Sigmoid colon (tissue), 7 donors: ENCODE measurements around the gene FBLN7. TPM values are rescaled to one million over a fixed set of nuclear protein-coding genes. Genes with fewer than 3 reads are reported as not detected.
A peak's percentile ranks its signal among the peaks of the same experiment; 100 is the strongest.

Experiments
- DNase-seq: peaks from one replicate; pipeline ENCODE4 v3.0.0-alpha.2; 2019
- H3K27ac ChIP-seq, 4 donors: fragments of 200-600 bp; sonication (generic); one replicate each; pipeline ENCODE4 v1.5.1; 2016 to 2019; ENCODE audit warnings: mild to moderate bottlenecking in 1 of 4
- H3K27me3 ChIP-seq, 3 donors: fragments of 200-600 bp; sonication (generic); one replicate each; pipeline ENCODE4 v1.5.1; 2019; ENCODE audit warnings: mild to moderate bottlenecking in 1 of 3
- H3K36me3 ChIP-seq, 4 donors: fragments of 200-600 bp; sonication (generic); one replicate each; pipeline ENCODE4 v1.5.1; 2016 to 2019
- H3K4me1 ChIP-seq, 4 donors: fragments of 200-600 bp; sonication (generic); one replicate each; pipeline ENCODE4 v1.5.1; 2017 to 2019
- H3K4me3 ChIP-seq, 4 donors: fragments of 200-600 bp; sonication (generic); one replicate each; pipeline ENCODE4 v1.5.1; 2017 to 2019; ENCODE audit warnings: mild to moderate bottlenecking in 2 of 4, moderate library complexity in 1 of 4
- H3K9me3 ChIP-seq, 4 donors: fragments of 200-600 bp in 3 of 4; sonication (generic) in 3 of 4; one replicate each; pipeline versions ENCODE4 v1.5.1 to v1.6.1; 2013 to 2019
- CTCF ChIP-seq, 4 experiments: fragments of 450-650 bp in 3 of 4; fragments of 200-600 bp in 1 of 4; IDR thresholded peaks; one replicate each; pipeline ENCODE4 v1.5.1; 2016 to 2019; ENCODE audit warnings: antibody characterized with exemption in 4 of 4, mild to moderate bottlenecking in 3 of 4, moderate library complexity in 2 of 4
- EP300 ChIP-seq, 4 donors: sonication (generic); formaldehyde crosslinking; IDR thresholded peaks; one replicate each; pipeline ENCODE4 v1.6.1; 2017; ENCODE audit warnings: antibody characterized with exemption in 4 of 4
- POLR2A ChIP-seq, 2 donors: fragments of 450-650 bp; IDR thresholded peaks; one replicate each; pipeline ENCODE4 v1.6.1; 2016; ENCODE audit warnings: antibody characterized with exemption in 2 of 2, mild to moderate bottlenecking in 2 of 2, moderate library complexity in 2 of 2
- POLR2AphosphoS5 ChIP-seq, 4 donors: sonication (generic); formaldehyde crosslinking; IDR thresholded peaks; one replicate each; pipeline ENCODE4 v1.6.1; 2017; ENCODE audit warnings: antibody characterized with exemption in 4 of 4
- WGBS, 2 donors: extraction: QIAGEN DNeasy Blood & Tissue Kit; methylation state at CpG; one replicate each; pipeline ENCODE4 v1.1.7; 2013; 5-methylcytosine and 5-hydroxymethylcytosine counted together
- intact Hi-C: fragments of 100-400 bp; cut with DNase I; formaldehyde crosslinking; loops from one replicate; pipeline ENCODE4 v1.15.1; 2023
- polyA plus RNA-seq, 3 donors: library from polyadenylated mRNA; stranded (reverse); fragments of 200-250 nt; gene quantifications; one replicate each; pipeline ENCODE4 v1.2.3, GENCODE V29; 2013
- total RNA-seq, 4 donors: library from RNA; depleted of rRNA; stranded (reverse); fragments of >200 nt; gene quantifications; one replicate each; pipeline ENCODE4 v1.1.0, GENCODE V29; 2016
- donor health status: healthy with polysubstance abuse.
- donor health status: Bipolar disorder and iron deficiency.
- donor health status: healthy.

FBLN7 gene
- total and polyA plus RNA-seq, 7 donors: 0.95 to 3.3 (median 1.1) TPM; not detected in 2

GRCh38 chr2:112150447-112150846, 12.3 kb downstream of the FBLN7 start:
- H3K27ac ChIP-seq: peak overlapping the region in 2 of 4 donors; percentile 33 to 46
- 84 to 86% methylated on average over 5 of the region's 5 CpGs for WGBS, 2 donors

GRCh38 chr2:112150851-112151250, 12.7 kb downstream of the FBLN7 start:
- DNase-seq: no peak
- H3K27ac ChIP-seq: peak overlapping the region in 2 of 4 donors; percentile 33 to 46

More at GRCh38 chr2:112150447-112150846, 12.3 kb downstream of the FBLN7 start:
- Histone ChIP-seq H3K36me3 (no peaks in the 10 kb centered on the region), H3K27me3 (no peaks in the 10 kb centered on the region), H3K4me3 (no peak overlapping the region), H3K4me1 (peaks cover 0 to 12% (median 5%) of the 10 kb centered on the region in 4 donors), H3K9me3 (no peaks in the 10 kb centered on the region)
- TF ChIP-seq CTCF (IDR thresholded peaks at IDR 0.05) (no peak), EP300 (IDR thresholded peaks at IDR 0.05) (no peak), POLR2AphosphoS5 (IDR thresholded peaks at IDR 0.05) (no peak), POLR2A (IDR thresholded peaks at IDR 0.05) (no peak)
- intact Hi-C loops: no loop called here
- DNase-seq: no peak

GRCh38 chr2:112151271-112151670, 13.1 kb downstream of the FBLN7 start:
- no peak for DNase-seq
- Histone ChIP-seq H3K4me3 (no peak overlapping the region), H3K36me3 (no peaks in the 10 kb centered on the region), H3K27me3 (no peaks in the 10 kb centered on the region), H3K27ac (no peak overlapping the region), H3K4me1 (peaks cover 0 to 12% (median 5%) of the 10 kb centered on the region in 4 donors), H3K9me3 (no peaks in the 10 kb centered on the region)
- 90 to 95% methylated on average over 5 of the region's 5 CpGs for WGBS, 2 donors
- TF ChIP-seq EP300 (IDR thresholded peaks at IDR 0.05): no peak
- TF ChIP-seq CTCF (IDR thresholded peaks at IDR 0.05): no peak
- TF ChIP-seq POLR2AphosphoS5 (IDR thresholded peaks at IDR 0.05): no peak
- TF ChIP-seq POLR2A (IDR thresholded peaks at IDR 0.05): no peak
- intact Hi-C loops: no loop called here

More at GRCh38 chr2:112150851-112151250, 12.7 kb downstream of the FBLN7 start:
- TF ChIP-seq POLR2A (IDR thresholded peaks at IDR 0.05): no peak
- no peak for TF ChIP-seq POLR2AphosphoS5 (IDR thresholded peaks at IDR 0.05)
- no peak for TF ChIP-seq CTCF (IDR thresholded peaks at IDR 0.05)
- no peak for TF ChIP-seq EP300 (IDR thresholded peaks at IDR 0.05)
- intact Hi-C loops: no loop called here
- Histone ChIP-seq H3K4me1 (peaks cover 0 to 12% (median 5%) of the 10 kb centered on the region in 4 donors), H3K4me3 (no peak overlapping the region), H3K27me3 (no peaks in the 10 kb centered on the region), H3K9me3 (no peaks in the 10 kb centered on the region), H3K36me3 (no peaks in the 10 kb centered on the region)
- 90 to 92% methylated on average over 11 of the region's 11 CpGs for WGBS, 2 donors

- peak; percentile 37 for DNase-seq
- Histone ChIP-seq H3K27ac (no peak overlapping the region), H3K4me1 (peaks cover 0 to 12% (median 5%) of the 10 kb centered on the region in 4 donors), H3K36me3 (no peaks in the 10 kb centered on the region), H3K27me3 (no peaks in the 10 kb centered on the region), H3K9me3 (no peaks in the 10 kb centered on the region), H3K4me3 (no peak overlapping the region)
- intact Hi-C loops: no loop called here
- TF ChIP-seq CTCF (IDR thresholded peaks at IDR 0.05): no peak
- no peak for TF ChIP-seq POLR2AphosphoS5 (IDR thresholded peaks at IDR 0.05)
- TF ChIP-seq POLR2A (IDR thresholded peaks at IDR 0.05): no peak
- no peak for TF ChIP-seq EP300 (IDR thresholded peaks at IDR 0.05)
- WGBS, 2 donors: 93 to 95% methylated on average over 18 of the region's 18 CpGs
Observed at GRCh38 chr2:112151701-112152440, 13.7 kb downstream of the FBLN7 start.
